Measurements from ENCODE around the gene KIF3B. TPM values are rescaled to one million over a fixed set of nuclear protein-coding genes. Genes with fewer than 3 reads are reported as not detected.
A peak's percentile ranks its signal among the peaks of the same experiment; 100 is the strongest.

KIF3B gene
- total and polyA plus RNA-seq, 2 of the 13 experiments (the other 11 are each of a cell fraction or from before 2014, with no cell fraction given): 23.6 to 28.8 TPM

- TF ChIP-seq, protein P1, sequence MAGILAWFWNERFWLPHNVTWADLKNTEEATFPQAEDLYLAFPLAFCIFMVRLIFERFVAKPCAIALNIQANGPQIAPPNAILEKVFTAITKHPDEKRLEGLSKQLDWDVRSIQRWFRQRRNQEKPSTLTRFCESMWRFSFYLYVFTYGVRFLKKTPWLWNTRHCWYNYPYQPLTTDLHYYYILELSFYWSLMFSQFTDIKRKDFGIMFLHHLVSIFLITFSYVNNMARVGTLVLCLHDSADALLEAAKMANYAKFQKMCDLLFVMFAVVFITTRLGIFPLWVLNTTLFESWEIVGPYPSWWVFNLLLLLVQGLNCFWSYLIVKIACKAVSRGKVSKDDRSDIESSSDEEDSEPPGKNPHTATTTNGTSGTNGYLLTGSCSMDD (CRISPR knock-in tag; IDR thresholded peaks at IDR 0.05): no peak
- TF ChIP-seq ZNF281 (CRISPR knock-in tag; IDR thresholded peaks at IDR 0.05; ENCODE audit: borderline replicate concordance) (peak; percentile 41; the same call in 1 of the 2 replicates), ZNF777 (CRISPR knock-in tag; IDR thresholded peaks at IDR 0.05) (no peak), SKI (IDR thresholded peaks at IDR 0.05; ENCODE audit: partially characterized antibody) (peak; percentile 89), KLF16 (CRISPR knock-in tag; IDR thresholded peaks at IDR 0.05) (peak in 1 of 2 experiments; percentile 94; a peak in 2 of 4 replicates), BCL6 (CRISPR knock-in tag; IDR thresholded peaks at IDR 0.05) (peak; percentile 96), ISL2 (CRISPR knock-in tag; IDR thresholded peaks at IDR 0.05) (peak; percentile 93), ZKSCAN5 (CRISPR knock-in tag; IDR thresholded peaks at IDR 0.05) (no peak), PCBP2 (optimal IDR thresholded peaks at IDR 0.05; ENCODE audit: low read depth, low read length, poor library complexity, severe bottlenecking) (no peak), SIX1 (CRISPR knock-in tag; IDR thresholded peaks at IDR 0.05; ENCODE audit: borderline replicate concordance) (peak; percentile 72; the same call in 1 of the 2 replicates), HOXA3 (CRISPR knock-in tag; IDR thresholded peaks at IDR 0.05) (peak; percentile 39; the same call in 1 of the 2 replicates), TBX2 (CRISPR knock-in tag; IDR thresholded peaks at IDR 0.05; ENCODE audit: borderline replicate concordance) (peak; percentile 69), GMEB2 (CRISPR knock-in tag; IDR thresholded peaks at IDR 0.05; ENCODE audit: low read depth) (no peak), FOXM1 (CRISPR knock-in tag; IDR thresholded peaks at IDR 0.05) (no peak), NFKB2 (CRISPR knock-in tag; IDR thresholded peaks at IDR 0.05; ENCODE audit: borderline replicate concordance) (peak; percentile 47; the same call in 1 of the 2 replicates)
- TF ChIP-seq, protein P2, sequence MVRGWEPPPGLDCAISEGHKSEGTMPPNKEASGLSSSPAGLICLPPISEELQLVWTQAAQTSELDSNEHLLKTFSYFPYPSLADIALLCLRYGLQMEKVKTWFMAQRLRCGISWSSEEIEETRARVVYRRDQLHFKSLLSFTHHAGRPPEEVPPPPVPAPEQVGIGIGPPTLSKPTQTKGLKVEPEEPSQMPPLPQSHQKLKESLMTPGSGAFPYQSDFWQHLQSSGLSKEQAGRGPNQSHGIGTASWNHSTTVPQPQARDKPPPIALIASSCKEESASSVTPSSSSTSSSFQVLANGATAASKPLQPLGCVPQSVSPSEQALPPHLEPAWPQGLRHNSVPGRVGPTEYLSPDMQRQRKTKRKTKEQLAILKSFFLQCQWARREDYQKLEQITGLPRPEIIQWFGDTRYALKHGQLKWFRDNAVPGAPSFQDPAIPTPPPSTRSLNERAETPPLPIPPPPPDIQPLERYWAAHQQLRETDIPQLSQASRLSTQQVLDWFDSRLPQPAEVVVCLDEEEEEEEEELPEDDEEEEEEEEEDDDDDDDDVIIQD (CRISPR knock-in tag; IDR thresholded peaks at IDR 0.05; ENCODE audit: low read depth): peak; percentile 83
- TF ChIP-seq, protein P3, sequence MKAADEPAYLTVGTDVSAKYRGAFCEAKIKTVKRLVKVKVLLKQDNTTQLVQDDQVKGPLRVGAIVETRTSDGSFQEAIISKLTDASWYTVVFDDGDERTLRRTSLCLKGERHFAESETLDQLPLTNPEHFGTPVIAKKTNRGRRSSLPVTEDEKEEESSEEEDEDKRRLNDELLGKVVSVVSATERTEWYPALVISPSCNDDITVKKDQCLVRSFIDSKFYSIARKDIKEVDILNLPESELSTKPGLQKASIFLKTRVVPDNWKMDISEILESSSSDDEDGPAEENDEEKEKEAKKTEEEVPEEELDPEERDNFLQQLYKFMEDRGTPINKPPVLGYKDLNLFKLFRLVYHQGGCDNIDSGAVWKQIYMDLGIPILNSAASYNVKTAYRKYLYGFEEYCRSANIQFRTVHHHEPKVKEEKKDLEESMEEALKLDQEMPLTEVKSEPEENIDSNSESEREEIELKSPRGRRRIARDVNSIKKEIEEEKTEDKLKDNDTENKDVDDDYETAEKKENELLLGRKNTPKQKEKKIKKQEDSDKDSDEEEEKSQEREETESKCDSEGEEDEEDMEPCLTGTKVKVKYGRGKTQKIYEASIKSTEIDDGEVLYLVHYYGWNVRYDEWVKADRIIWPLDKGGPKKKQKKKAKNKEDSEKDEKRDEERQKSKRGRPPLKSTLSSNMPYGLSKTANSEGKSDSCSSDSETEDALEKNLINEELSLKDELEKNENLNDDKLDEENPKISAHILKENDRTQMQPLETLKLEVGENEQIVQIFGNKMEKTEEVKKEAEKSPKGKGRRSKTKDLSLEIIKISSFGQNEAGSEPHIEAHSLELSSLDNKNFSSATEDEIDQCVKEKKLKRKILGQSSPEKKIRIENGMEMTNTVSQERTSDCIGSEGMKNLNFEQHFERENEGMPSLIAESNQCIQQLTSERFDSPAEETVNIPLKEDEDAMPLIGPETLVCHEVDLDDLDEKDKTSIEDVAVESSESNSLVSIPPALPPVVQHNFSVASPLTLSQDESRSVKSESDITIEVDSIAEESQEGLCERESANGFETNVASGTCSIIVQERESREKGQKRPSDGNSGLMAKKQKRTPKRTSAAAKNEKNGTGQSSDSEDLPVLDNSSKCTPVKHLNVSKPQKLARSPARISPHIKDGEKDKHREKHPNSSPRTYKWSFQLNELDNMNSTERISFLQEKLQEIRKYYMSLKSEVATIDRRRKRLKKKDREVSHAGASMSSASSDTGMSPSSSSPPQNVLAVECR (CRISPR knock-in tag; IDR thresholded peaks at IDR 0.05; ENCODE audit: borderline replicate concordance): peak; percentile 33; the same call in 1 of the 2 replicates
These were observed 52.5 kb downstream of the KIF3B start (continued) for GRCh38 chr20:32329817-32330554.
